Measurements from ENCODE around the gene NGF.

GRCh38 chr1:115293899-115294298, 44.1 kb downstream of the NGF start:
- TF ChIP-seq CTCF (IDR thresholded peaks at IDR 0.05) (no peak), POLR2A (IDR thresholded peaks at IDR 0.05) (no peak)

Data from testis (tissue), 2 donors.